ENCODE results near the gene GREB1L. TPM values are rescaled to one million over a fixed set of nuclear protein-coding genes. Genes with fewer than 3 reads are reported as not detected.
"Not testable (repeated sequence)": the region's sequence is repeated elsewhere in the genome, so short reads cannot be mapped to it uniquely, and the experiment has no call there.

Gene GREB1L
- total RNA-seq, 1 donor from 2014 or later, result 12.5 TPM

DNA sequence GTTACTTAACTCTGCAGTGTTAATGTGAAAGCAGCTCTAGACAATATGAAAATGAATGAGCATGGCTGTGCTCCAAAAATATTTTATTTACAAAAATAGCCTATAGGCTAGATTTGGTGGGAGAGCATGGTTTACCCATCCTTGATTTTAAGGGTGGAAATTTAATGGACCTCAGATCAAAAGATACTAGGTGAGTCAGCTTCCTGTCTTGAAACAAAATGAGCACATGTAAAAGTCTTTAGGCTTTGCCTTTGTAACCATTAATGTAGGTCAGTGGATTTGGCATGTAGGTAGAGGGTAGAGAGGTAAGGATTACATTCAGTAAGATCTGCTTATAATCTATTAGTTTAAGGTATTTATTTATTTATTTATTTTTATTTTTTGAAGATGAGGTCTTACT, 72.7 kb downstream of the GREB1L start:
- no peaks in the 10 kb centered on the region for H3K36me3 ChIP-seq (ENCODE audit: control insufficient read depth in 3 of 3, insufficient read depth in 3 of 3, low read length in 3 of 3)
- no peak overlapping the region for H3K9ac ChIP-seq (ENCODE audit: low read depth in 1 of 3, low read length in 3 of 3)
- H3K4me3 ChIP-seq (ENCODE audit: low read length in 3 of 3), result no peak overlapping the region
- H3K27me3 ChIP-seq (ENCODE audit: control insufficient read depth in 3 of 3, insufficient read depth in 3 of 3, low read length in 3 of 3), result peaks cover 0 to under 1% (median 0%) of the 10 kb centered on the region in 3 donors
- no peak overlapping the region for H3K27ac ChIP-seq (ENCODE audit: low read depth, low read length)
- no peaks in the 10 kb centered on the region for H3K9me3 ChIP-seq (ENCODE audit: control insufficient read depth in 3 of 3, low read length in 3 of 3)
- peaks cover 0 to 5% (median 2%) of the 10 kb centered on the region in 3 donors for H3K4me1 ChIP-seq (ENCODE audit: control insufficient read depth in 3 of 3, insufficient read depth in 3 of 3, low read length in 3 of 3)

DNA sequence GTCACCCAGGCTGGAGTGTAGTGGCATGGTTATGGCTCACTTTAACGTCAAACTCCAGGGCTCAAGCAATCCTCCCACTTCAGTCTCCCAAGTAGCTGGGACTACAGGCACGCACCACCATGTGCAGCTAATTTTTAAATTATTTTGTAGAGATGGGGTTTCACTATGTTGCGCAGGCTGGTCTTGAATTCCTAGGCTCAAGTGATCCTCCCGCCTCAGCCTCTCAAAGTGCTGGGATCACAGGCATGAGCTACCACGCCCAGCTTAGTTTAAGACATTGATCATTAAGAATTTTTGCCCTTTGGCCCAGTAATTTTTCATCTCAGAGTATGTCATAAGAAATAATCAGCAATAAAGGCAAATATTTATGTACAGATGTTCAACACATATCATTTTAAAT, 73.1 kb downstream of the GREB1L start:
- not testable (repeated sequence) for H3K4me3 ChIP-seq (ENCODE audit: low read length in 3 of 3); H3K9ac ChIP-seq (ENCODE audit: low read depth in 1 of 3, low read length in 3 of 3); H3K4me1 ChIP-seq (ENCODE audit: control insufficient read depth in 3 of 3, insufficient read depth in 3 of 3, low read length in 3 of 3); H3K36me3 ChIP-seq (ENCODE audit: control insufficient read depth in 3 of 3, insufficient read depth in 3 of 3, low read length in 3 of 3); H3K27ac ChIP-seq (ENCODE audit: low read depth, low read length); H3K27me3 ChIP-seq (ENCODE audit: control insufficient read depth in 3 of 3, insufficient read depth in 3 of 3, low read length in 3 of 3); H3K9me3 ChIP-seq (ENCODE audit: control insufficient read depth in 3 of 3, low read length in 3 of 3)

DNA sequence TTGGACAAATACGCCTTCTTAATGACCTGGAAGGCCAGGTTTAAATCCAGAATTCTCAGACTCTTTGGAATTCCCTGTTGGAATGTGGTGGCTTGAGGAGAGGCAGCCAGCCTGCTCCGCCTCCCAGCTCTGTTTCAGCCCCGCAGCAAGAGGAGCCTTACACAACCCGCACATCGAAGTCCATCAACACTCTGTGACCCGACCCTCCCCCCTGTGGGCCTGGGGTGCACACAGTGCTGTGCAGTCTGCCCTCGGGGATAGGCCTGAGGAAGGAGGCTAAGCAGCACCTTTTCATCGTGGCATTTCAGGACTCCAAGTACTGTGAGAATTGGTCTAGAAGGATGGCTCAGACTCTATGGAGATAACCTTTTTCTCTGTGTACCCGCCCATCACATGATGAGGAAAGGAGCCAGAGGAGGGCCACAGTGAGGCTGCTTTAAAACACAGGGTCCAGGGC, 73.7 kb downstream of the GREB1L start:
- no peaks in the 10 kb centered on the region for H3K36me3 ChIP-seq (ENCODE audit: control insufficient read depth in 3 of 3, insufficient read depth in 3 of 3, low read length in 3 of 3)
- no peak overlapping the region for H3K9ac ChIP-seq (ENCODE audit: low read depth in 1 of 3, low read length in 3 of 3)
- no peak overlapping the region for H3K27ac ChIP-seq (ENCODE audit: low read depth, low read length)
- peaks cover 0 to 5% (median 2%) of the 10 kb centered on the region in 3 donors for H3K4me1 ChIP-seq (ENCODE audit: control insufficient read depth in 3 of 3, insufficient read depth in 3 of 3, low read length in 3 of 3)
- H3K9me3 ChIP-seq (ENCODE audit: control insufficient read depth in 3 of 3, low read length in 3 of 3), result no peaks in the 10 kb centered on the region
- no peaks in the 10 kb centered on the region for H3K27me3 ChIP-seq (ENCODE audit: control insufficient read depth in 3 of 3, insufficient read depth in 3 of 3, low read length in 3 of 3)
- H3K4me3 ChIP-seq (ENCODE audit: low read length in 3 of 3), result no peak overlapping the region

DNA sequence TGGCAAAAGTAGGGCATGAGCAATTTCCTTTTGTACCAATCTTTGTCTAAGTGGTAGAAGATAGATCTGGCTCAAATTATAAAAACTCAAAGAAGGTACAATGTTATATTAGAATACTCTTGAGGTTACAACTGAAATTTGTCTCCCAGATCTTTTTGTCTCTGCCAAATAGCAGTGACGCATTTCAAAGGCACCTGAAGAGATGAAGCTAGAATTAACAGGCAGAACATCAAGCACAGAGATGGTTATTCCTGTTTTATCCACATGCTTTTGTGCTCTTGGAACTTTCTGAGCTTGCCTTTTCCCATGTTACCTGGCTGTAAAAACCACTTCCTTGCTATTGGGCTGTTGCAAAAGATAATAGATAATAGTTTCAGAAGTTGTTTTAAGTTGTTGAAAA, 74.3 kb downstream of the GREB1L start:
- no peak overlapping the region for H3K27ac ChIP-seq (ENCODE audit: low read depth, low read length)
- H3K9ac ChIP-seq (ENCODE audit: low read depth in 1 of 3, low read length in 3 of 3), result no peak overlapping the region
- H3K9me3 ChIP-seq (ENCODE audit: control insufficient read depth in 3 of 3, low read length in 3 of 3), result no peaks in the 10 kb centered on the region
- no peak overlapping the region for H3K4me3 ChIP-seq (ENCODE audit: low read length in 3 of 3)
- H3K4me1 ChIP-seq (ENCODE audit: control insufficient read depth in 3 of 3, insufficient read depth in 3 of 3, low read length in 3 of 3), result peaks cover 0 to 5% (median 2%) of the 10 kb centered on the region in 3 donors
- H3K27me3 ChIP-seq (ENCODE audit: control insufficient read depth in 3 of 3, insufficient read depth in 3 of 3, low read length in 3 of 3), result no peaks in the 10 kb centered on the region
- H3K36me3 ChIP-seq (ENCODE audit: control insufficient read depth in 3 of 3, insufficient read depth in 3 of 3, low read length in 3 of 3), result no peaks in the 10 kb centered on the region

DNA sequence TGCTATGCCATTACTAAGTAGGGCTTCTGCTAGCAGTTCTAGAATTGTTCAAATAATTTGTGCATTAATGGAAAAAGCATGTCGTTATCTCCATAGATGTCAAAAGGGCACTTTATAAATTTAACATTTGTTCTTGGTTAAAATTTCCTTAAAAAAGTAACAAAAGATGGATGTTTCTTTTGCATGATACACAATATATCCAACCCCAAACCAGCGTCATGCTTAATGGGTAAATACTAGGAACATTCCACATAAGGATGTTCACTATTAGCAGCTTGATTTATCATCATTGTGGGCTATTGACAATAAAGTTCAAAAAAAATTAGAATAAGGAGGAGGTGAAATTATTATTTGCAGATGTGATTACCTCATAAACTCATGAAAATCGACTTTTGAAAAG, 79.7 kb downstream of the GREB1L start:
- no peak overlapping the region for H3K4me3 ChIP-seq (ENCODE audit: low read length in 3 of 3)
- no peaks in the 10 kb centered on the region for H3K36me3 ChIP-seq (ENCODE audit: control insufficient read depth in 3 of 3, insufficient read depth in 3 of 3, low read length in 3 of 3)
- H3K27ac ChIP-seq (ENCODE audit: low read depth, low read length), result no peak overlapping the region
- no peaks in the 10 kb centered on the region for H3K27me3 ChIP-seq (ENCODE audit: control insufficient read depth in 3 of 3, insufficient read depth in 3 of 3, low read length in 3 of 3)
- no peak overlapping the region for H3K9ac ChIP-seq (ENCODE audit: low read depth in 1 of 3, low read length in 3 of 3)
- no peaks in the 10 kb centered on the region for H3K4me1 ChIP-seq (ENCODE audit: control insufficient read depth in 3 of 3, insufficient read depth in 3 of 3, low read length in 3 of 3)
- no peaks in the 10 kb centered on the region for H3K9me3 ChIP-seq (ENCODE audit: control insufficient read depth in 3 of 3, low read length in 3 of 3)

DNA sequence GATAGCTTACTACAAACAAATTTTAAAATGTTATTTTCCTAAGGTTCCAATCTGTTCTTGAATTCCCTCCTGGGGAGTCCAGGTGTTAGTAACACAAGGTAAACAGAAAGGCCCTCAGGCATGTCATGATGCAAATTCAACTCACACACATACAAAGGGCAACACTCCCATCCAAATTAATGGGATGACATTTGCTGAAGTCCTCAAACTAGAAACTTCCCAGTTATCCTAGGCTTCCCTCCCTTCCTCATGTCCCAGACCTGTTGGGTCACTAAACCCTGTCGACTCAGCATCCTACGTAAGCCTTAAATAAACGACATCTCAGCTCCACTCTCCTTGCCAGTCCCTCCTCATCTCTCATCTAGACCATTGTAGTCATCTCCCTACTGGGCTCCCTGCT, 85.1 kb downstream of the GREB1L start:
- Histone ChIP-seq H3K9ac (ENCODE audit: low read depth in 1 of 3, low read length in 3 of 3) (no peak overlapping the region), H3K9me3 (ENCODE audit: control insufficient read depth in 3 of 3, low read length in 3 of 3) (no peaks in the 10 kb centered on the region), H3K4me1 (ENCODE audit: control insufficient read depth in 3 of 3, insufficient read depth in 3 of 3, low read length in 3 of 3) (peaks cover 0 to 3% (median 2%) of the 10 kb centered on the region in 3 donors), H3K36me3 (ENCODE audit: control insufficient read depth in 3 of 3, insufficient read depth in 3 of 3, low read length in 3 of 3) (no peaks in the 10 kb centered on the region), H3K4me3 (ENCODE audit: low read length in 3 of 3) (no peak overlapping the region), H3K27me3 (ENCODE audit: control insufficient read depth in 3 of 3, insufficient read depth in 3 of 3, low read length in 3 of 3) (no peaks in the 10 kb centered on the region), H3K27ac (ENCODE audit: low read depth, low read length) (no peak overlapping the region)

DNA sequence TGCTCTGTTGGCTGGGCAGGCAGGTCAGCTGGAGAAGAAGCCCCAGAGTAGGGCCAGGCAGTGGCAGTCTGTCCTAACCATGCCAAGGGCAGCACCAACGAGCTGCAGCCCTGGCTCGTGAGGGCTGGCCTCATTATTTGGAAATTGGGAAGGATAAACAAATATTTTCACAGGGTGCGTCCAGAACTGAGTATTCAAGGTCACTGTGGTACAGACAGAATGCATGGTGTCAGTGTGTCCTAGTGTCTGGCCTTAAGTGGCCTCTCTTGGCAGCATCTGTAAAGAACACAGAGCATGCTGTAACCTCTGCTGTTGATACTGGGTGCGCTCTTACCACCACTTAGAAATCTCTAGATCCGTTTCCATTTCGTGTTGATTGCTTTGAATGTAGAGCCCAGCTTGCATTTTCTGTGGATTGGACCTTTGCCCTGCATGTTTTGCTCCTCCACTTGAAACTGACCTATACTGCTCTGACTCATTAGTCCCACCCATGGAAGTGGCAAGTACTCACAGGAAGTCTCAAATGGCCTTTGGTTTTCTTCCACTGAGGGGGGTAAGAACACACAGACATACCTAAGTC, 88.2 kb downstream of the GREB1L start:
- no peaks in the 10 kb centered on the region for H3K36me3 ChIP-seq (ENCODE audit: control insufficient read depth in 3 of 3, insufficient read depth in 3 of 3, low read length in 3 of 3)
- no peak overlapping the region for H3K27ac ChIP-seq (ENCODE audit: low read depth, low read length)
- H3K4me1 ChIP-seq (ENCODE audit: control insufficient read depth in 3 of 3, insufficient read depth in 3 of 3, low read length in 3 of 3), result peaks cover 0 to 3% (median 2%) of the 10 kb centered on the region in 3 donors
- H3K27me3 ChIP-seq (ENCODE audit: control insufficient read depth in 3 of 3, insufficient read depth in 3 of 3, low read length in 3 of 3), result no peaks in the 10 kb centered on the region
- no peaks in the 10 kb centered on the region for H3K9me3 ChIP-seq (ENCODE audit: control insufficient read depth in 3 of 3, low read length in 3 of 3)
- no peak overlapping the region for H3K4me3 ChIP-seq (ENCODE audit: low read length in 3 of 3)
- H3K9ac ChIP-seq (ENCODE audit: low read depth in 1 of 3, low read length in 3 of 3), result no peak overlapping the region

DNA sequence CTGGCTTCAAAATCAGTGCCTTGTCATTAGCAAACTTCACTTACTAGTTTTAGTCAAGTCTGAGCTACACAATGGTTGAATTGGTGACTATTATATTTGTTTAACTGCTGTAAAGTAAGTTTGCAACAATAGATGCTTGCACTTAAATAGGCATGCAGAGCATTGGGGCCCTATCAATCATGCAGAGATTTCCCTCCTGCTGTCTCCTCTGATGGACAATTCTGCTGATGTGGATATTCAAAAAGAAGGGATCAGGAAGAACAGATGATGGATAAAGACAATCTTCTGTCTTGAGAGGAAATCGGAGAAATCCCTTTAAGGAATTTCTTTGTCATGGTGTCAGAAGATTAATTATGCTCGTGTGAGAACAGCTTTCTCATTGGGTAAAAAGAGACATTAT, 89.0 kb downstream of the GREB1L start:
- Histone ChIP-seq H3K9me3 (ENCODE audit: control insufficient read depth in 3 of 3, low read length in 3 of 3) (no peaks in the 10 kb centered on the region), H3K36me3 (ENCODE audit: control insufficient read depth in 3 of 3, insufficient read depth in 3 of 3, low read length in 3 of 3) (no peaks in the 10 kb centered on the region), H3K9ac (ENCODE audit: low read depth in 1 of 3, low read length in 3 of 3) (no peak overlapping the region), H3K27ac (ENCODE audit: low read depth, low read length) (no peak overlapping the region), H3K27me3 (ENCODE audit: control insufficient read depth in 3 of 3, insufficient read depth in 3 of 3, low read length in 3 of 3) (no peaks in the 10 kb centered on the region), H3K4me3 (ENCODE audit: low read length in 3 of 3) (no peak overlapping the region), H3K4me1 (ENCODE audit: control insufficient read depth in 3 of 3, insufficient read depth in 3 of 3, low read length in 3 of 3) (peaks cover 0 to 3% (median 2%) of the 10 kb centered on the region in 3 donors)

DNA sequence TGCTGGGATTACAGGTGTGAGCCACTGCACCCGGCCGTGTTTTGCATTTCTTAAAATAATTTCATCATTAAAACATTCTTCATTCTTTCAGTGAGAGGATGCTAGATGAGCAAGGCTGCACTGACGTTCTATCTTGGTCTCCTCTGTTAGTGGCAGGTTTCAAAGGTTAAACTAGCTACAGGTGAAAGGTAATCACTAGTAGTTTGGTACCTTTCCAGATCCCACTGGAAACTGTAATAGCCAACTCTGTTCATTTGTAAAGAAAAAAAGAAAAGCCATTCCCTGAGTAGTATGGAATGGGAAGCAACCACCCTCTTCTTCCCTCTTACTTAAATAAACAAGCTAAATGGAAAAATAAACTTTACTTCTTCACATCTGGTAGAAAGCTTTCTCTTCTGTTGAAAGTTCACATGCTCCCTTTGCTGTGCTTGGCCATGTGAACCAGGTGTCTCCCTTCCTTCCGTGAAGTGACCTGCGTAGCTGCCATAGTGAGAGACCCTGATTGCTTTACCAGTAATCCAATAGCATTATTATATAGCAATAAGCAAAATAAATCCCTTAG, 94.0 kb downstream of the GREB1L start:
- no peaks in the 10 kb centered on the region for H3K27me3 ChIP-seq (ENCODE audit: control insufficient read depth in 3 of 3, insufficient read depth in 3 of 3, low read length in 3 of 3)
- no peak overlapping the region for H3K27ac ChIP-seq (ENCODE audit: low read depth, low read length)
- no peaks in the 10 kb centered on the region for H3K4me1 ChIP-seq (ENCODE audit: control insufficient read depth in 3 of 3, insufficient read depth in 3 of 3, low read length in 3 of 3)
- H3K9me3 ChIP-seq (ENCODE audit: control insufficient read depth in 3 of 3, low read length in 3 of 3), result no peaks in the 10 kb centered on the region
- no peak overlapping the region for H3K4me3 ChIP-seq (ENCODE audit: low read length in 3 of 3)
- H3K36me3 ChIP-seq (ENCODE audit: control insufficient read depth in 3 of 3, insufficient read depth in 3 of 3, low read length in 3 of 3), result no peaks in the 10 kb centered on the region
- no peak overlapping the region for H3K9ac ChIP-seq (ENCODE audit: low read depth in 1 of 3, low read length in 3 of 3)

DNA sequence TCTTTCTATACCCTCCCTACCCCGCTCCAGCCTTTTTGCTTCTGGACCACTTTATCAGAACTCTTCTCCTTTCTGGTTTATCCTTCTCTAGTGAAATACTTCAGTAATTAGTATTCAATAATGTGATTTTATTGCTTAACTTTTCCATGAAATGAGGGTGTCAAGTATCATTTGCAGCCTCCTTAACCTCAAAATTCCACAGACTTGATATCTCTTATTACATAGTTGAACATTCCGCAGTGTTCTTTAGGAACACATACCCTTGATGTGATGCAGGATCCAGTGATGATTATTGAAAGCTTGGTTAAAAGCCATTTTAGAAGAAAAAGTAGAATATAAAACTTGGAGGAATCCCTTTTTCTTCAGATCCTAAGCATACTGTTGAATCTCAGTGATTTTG, 94.8 kb downstream of the GREB1L start:
- no peaks in the 10 kb centered on the region for H3K9me3 ChIP-seq (ENCODE audit: control insufficient read depth in 3 of 3, low read length in 3 of 3)
- no peak overlapping the region for H3K4me3 ChIP-seq (ENCODE audit: low read length in 3 of 3)
- H3K36me3 ChIP-seq (ENCODE audit: control insufficient read depth in 3 of 3, insufficient read depth in 3 of 3, low read length in 3 of 3), result no peaks in the 10 kb centered on the region
- no peaks in the 10 kb centered on the region for H3K27me3 ChIP-seq (ENCODE audit: control insufficient read depth in 3 of 3, insufficient read depth in 3 of 3, low read length in 3 of 3)
- no peaks in the 10 kb centered on the region for H3K4me1 ChIP-seq (ENCODE audit: control insufficient read depth in 3 of 3, insufficient read depth in 3 of 3, low read length in 3 of 3)
- no peak overlapping the region for H3K9ac ChIP-seq (ENCODE audit: low read depth in 1 of 3, low read length in 3 of 3)
- H3K27ac ChIP-seq (ENCODE audit: low read depth, low read length), result no peak overlapping the region
